RWPE2 (cell line): Measurements from ENCODE around the gene CIT.

Source experiments
- ATAC-seq: fragments of 200-7000 bp; cut with Tn5 transposase; 3 replicates; pipeline ENCODE4 v1.9.1; 2021; ENCODE audit warnings: low read depth
- DNase-seq: peaks from one replicate; pipeline ENCODE4 v3.0.0-alpha.2; 2020; ENCODE audit warnings: low spot score
- H3K27ac ChIP-seq: fragments of 450-650 bp; 2 replicates; pipeline ENCODE4 v1.5.1; 2017; ENCODE audit warnings: mild to moderate bottlenecking; ENCODE audit not compliant: poor library complexity, severe bottlenecking
- H3K27me3 ChIP-seq: fragments of 250-450 bp; sonication (Bioruptor Pico); 2 replicates; pipeline ENCODE4 v1.5.1; 2021; ENCODE audit warnings: mild to moderate bottlenecking, moderate library complexity; ENCODE audit not compliant: insufficient read depth, poor library complexity, severe bottlenecking
- H3K36me3 ChIP-seq: fragments of 250-450 bp; sonication (Bioruptor Pico); 2 replicates; pipeline ENCODE4 v1.5.1; 2020; ENCODE audit warnings: low read depth, mild to moderate bottlenecking, moderate library complexity
- H3K4me1 ChIP-seq: fragments of 250-450 bp; sonication (Bioruptor Pico); 2 replicates; pipeline ENCODE4 v1.5.1; 2021; ENCODE audit warnings: mild to moderate bottlenecking, moderate library complexity; ENCODE audit not compliant: insufficient read depth, poor library complexity, severe bottlenecking
- H3K4me3 ChIP-seq: fragments of 250-450 bp; sonication (Bioruptor Pico); 2 replicates; pipeline ENCODE4 v1.5.1; 2021; ENCODE audit warnings: mild to moderate bottlenecking, moderate library complexity; ENCODE audit not compliant: severe bottlenecking
- H3K9me3 ChIP-seq: fragments of 250-450 bp; sonication (Bioruptor Pico); 2 replicates; pipeline ENCODE4 v1.5.1; 2021; ENCODE audit warnings: mild to moderate bottlenecking, moderate library complexity; ENCODE audit not compliant: severe bottlenecking
- TF ChIP-seq, protein P1 (sequence below): fragments of 450-650 bp; IDR thresholded peaks from one replicate; pipeline ENCODE4 v1.5.1; 2017; ENCODE audit warnings: mild to moderate bottlenecking, moderate library complexity; ENCODE audit not compliant: poor library complexity, severe bottlenecking

CIT gene

GRCh38 chr12:119735079-119735478 is 142.0 kb downstream of the CIT start:
- H3K9me3 ChIP-seq, result no peaks in the 10 kb centered on the region
- TF ChIP-seq, protein P1, sequence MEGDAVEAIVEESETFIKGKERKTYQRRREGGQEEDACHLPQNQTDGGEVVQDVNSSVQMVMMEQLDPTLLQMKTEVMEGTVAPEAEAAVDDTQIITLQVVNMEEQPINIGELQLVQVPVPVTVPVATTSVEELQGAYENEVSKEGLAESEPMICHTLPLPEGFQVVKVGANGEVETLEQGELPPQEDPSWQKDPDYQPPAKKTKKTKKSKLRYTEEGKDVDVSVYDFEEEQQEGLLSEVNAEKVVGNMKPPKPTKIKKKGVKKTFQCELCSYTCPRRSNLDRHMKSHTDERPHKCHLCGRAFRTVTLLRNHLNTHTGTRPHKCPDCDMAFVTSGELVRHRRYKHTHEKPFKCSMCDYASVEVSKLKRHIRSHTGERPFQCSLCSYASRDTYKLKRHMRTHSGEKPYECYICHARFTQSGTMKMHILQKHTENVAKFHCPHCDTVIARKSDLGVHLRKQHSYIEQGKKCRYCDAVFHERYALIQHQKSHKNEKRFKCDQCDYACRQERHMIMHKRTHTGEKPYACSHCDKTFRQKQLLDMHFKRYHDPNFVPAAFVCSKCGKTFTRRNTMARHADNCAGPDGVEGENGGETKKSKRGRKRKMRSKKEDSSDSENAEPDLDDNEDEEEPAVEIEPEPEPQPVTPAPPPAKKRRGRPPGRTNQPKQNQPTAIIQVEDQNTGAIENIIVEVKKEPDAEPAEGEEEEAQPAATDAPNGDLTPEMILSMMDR, result no peak
- peaks cover 17% of the 10 kb centered on the region for H3K36me3 ChIP-seq
- DNase-seq, result no peak
- H3K27me3 ChIP-seq, result no peaks in the 10 kb centered on the region
- no peak overlapping the region for H3K4me3 ChIP-seq
- no peaks in the 10 kb centered on the region for H3K4me1 ChIP-seq
- ATAC-seq, result no peak
- no peak overlapping the region for H3K27ac ChIP-seq

DNA sequence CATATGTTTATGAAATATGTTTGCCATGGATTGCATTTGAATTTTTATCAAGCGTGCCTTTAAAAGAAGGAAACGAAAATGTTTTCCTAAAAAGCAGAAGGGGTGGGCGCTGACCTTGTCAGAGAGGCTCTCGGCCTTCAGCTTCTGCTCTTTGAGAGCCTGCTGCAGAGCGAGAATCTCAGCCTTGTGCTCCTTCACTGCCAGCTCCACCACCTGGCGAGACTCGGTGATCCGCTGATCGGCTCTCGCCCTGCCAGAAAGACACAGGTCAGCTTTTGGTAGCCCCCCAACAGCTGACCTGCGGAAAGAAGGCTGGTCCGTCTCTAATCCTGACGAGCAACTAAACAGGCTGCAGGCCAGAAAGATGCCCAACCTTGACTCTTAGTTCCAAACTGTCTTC is 146.7 kb downstream of the CIT start:
- TF ChIP-seq, protein P1, result no peak
- peaks cover 30% of the 10 kb centered on the region for H3K36me3 ChIP-seq
- no peak overlapping the region for H3K27ac ChIP-seq
- no peaks in the 10 kb centered on the region for H3K9me3 ChIP-seq
- ATAC-seq, result no peak
- no peaks in the 10 kb centered on the region for H3K4me1 ChIP-seq
- no peaks in the 10 kb centered on the region for H3K27me3 ChIP-seq
- H3K4me3 ChIP-seq, result no peak overlapping the region
- DNase-seq, result no peak

GRCh38 chr12:119729871-119730270 is 147.2 kb downstream of the CIT start:
- Histone ChIP-seq H3K27me3 (no peaks in the 10 kb centered on the region), H3K27ac (no peak overlapping the region), H3K4me3 (no peak overlapping the region), H3K4me1 (no peaks in the 10 kb centered on the region), H3K36me3 (peaks cover 27% of the 10 kb centered on the region), H3K9me3 (no peaks in the 10 kb centered on the region)
- ATAC-seq, result no peak
- TF ChIP-seq, protein P1, result no peak
- DNase-seq, result no peak

- no peak for ATAC-seq
- DNase-seq, result no peak
- Histone ChIP-seq H3K27ac (no peak overlapping the region), H3K9me3 (no peaks in the 10 kb centered on the region), H3K27me3 (no peaks in the 10 kb centered on the region), H3K36me3 (peaks cover 17% of the 10 kb centered on the region), H3K4me1 (no peaks in the 10 kb centered on the region), H3K4me3 (no peak overlapping the region)
- TF ChIP-seq, protein P1, result no peak
Measured at GRCh38 chr12:119728444-119728745, 148.7 kb downstream of the CIT start.

DNA sequence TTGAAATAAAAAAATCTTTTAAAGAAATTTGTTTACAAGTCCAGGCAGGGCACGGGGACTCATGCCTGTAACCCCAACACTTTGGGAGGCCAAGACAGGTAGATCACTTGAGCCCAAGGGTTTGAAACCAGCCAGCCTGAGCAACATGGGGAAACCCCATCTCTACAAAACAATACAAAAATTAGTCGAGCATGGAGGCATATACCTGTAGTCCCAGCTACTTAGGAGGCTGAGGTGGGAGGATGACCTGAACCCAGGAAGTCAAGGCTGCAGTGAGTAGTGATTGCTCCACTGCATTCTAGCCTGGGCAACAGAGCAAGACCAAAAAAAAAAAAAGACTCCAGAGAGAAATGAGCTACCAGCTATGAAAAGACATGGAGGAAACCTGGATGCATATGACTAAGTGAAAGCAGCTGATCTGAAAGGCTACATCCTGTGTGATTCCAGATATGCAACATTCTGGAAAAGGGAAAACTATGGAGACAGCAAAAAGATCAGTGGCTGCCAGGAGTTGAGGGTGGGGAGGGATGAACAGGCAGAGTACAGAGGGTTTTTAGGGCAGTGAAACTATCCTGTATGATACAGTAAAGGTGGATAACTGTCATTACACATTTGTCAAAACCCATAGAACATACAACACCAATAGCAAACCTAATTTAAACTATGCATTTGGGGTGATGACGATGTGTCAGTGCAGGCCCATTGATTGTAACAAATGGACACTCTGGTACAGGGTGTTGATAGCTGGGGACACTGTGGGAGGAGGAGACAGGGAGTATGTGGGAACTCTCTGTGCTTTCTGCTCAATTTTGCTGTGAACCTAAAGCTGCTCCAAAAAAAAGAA is 149.3 kb downstream of the CIT start:
- TF ChIP-seq, protein P1, result no peak
- ATAC-seq, result no peak
- H3K9me3 ChIP-seq, result no peaks in the 10 kb centered on the region
- no peaks in the 10 kb centered on the region for H3K27me3 ChIP-seq
- H3K4me3 ChIP-seq, result no peak overlapping the region
- no peaks in the 10 kb centered on the region for H3K4me1 ChIP-seq
- no peak for DNase-seq
- no peak overlapping the region for H3K27ac ChIP-seq
- H3K36me3 ChIP-seq, result peaks cover 17% of the 10 kb centered on the region
